Measurements from ENCODE around the gene ATAD3C.
"Not testable (repeated sequence)": the region's sequence is repeated elsewhere in the genome, so short reads cannot be mapped to it uniquely, and the experiment has no call there.

The ATAD3C gene

DNA sequence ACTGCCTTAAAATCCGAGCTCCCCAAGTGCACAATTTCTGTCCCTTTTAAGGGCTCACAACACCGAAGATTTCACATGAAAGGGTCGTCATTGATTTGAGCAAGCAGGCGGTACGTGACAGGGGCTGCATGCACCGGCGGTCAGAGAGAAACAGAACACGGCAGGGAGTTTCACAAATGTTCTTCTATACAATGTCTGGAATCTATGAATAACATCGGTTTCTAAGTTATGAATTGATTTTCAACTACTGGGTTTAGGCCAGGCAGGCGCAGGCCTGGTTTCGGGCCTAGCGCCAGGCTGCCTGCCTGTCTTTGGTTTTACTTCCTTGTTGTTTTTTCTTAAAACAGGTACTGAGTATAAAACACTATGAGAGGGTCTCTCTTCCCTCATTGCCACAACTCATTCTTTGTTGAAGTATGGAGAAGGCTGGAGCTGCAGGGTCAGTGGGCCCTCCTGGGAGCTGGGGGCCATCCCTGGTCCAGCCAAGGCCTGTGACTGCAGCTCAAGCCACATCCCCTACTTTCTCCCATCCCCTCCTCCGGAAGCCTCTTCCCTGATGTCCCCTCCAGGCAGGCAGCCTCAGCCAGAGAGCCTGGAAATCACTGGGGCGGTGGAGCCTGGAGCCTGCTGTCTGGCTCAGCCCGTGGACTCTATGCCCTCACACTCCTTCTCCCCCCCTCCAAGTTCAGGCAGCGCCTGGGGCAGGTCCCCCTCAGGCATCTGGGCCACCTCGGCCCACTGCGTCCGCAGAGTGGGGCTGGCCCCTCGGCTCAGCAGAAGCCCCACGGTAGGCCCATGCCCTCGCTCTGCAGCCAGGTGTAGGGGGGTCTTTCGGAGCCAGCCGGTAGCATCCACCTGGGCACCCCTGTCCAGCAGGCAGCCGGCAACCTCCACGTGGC lies 30.8 kb upstream of the ATAD3C start:
- DNase-seq (ENCODE audit: low read depth), result no peak

DNA sequence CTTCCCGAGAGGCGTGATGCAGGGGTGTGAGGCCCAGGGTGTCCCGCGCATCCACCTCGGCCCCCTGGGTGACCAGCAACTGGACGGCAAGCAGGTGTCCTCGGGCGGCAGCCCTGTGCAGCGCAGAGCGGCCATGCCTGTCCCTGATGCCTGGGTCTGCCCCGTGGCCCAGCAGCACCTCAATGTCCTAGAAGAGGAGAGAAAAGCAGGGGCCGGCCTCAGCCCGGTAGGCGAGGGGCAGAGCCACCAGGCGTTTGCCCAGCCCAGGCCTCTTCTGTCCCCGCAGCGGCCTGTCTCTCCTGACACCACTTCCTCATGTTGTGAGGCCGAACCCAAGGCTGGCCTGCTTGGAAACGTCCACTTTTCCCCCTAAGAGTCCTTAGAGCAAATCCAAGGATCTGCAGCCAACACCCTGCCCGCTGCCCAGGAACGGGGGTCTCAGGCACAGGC lies 30.1 kb upstream of the ATAD3C start:
- DNase-seq (ENCODE audit: low read depth), result no peak

DNA sequence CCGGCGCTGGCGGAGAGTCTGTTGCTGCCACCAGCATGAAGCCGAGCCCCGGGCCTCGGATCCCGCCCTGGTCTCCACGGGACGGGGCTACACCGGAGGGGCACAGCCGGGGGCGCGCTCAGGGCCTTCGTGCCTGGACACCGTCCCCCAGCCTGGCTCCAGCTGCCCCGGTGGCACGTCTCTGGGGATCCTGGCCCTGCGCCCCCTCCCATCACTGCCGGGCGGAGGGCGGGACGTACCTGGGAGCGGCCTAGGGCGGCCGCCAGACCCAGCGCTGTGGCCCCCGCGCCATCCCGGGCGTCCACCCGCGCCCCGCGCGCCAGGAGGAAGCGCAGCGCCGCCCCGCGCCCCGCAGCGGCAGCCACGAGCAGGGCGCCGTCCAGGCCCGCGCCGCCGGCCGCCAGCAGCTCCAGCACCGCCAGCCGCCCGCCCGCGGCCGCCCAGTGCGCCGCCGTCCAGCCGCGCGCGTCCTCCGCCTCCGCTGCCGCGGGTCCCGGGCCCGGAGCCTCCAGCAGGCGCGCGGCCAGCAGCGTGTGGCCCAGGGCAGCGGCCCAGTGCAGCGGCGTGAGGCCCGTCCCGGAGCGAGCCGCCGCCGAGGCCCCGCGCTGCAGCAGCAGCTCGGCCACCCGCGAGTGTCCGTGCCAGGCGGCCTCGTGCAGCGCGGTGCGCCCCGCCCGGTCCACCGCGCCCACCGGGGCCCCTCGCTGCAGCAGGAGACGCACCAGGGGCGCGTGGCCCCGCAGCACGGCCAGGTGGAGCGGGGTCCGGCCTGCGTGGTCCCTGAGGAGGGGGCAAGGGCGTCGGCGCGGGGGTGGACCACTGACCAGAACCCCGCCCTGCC lies 29.5 kb upstream of the ATAD3C start:
- no peak for DNase-seq (ENCODE audit: low read depth)

DNA sequence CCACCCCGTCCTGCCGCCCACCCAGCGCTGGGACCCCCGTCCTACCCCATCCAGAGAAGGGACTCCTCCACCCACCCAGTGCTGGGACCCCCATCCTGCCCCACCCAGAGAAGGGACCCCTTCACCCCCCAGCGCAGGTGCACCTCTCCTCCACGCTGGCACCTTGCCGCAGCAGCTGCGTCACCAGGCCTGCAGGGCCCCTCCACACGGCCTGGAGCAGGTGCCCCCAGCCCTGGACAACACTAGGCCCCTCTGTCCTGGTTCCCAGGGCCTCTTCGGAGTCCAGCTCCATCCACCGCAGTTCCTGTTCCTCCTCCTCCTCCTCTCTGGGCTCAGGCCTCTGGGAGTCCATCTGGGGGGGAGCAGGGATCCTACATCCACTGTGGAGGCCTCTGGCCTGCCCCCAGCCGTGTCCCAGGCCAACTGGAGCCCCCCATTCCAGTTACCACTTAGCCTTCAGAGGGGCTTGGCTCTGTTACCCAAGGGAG lies 28.8 kb upstream of the ATAD3C start:
- no peak for DNase-seq (ENCODE audit: low read depth)

DNA sequence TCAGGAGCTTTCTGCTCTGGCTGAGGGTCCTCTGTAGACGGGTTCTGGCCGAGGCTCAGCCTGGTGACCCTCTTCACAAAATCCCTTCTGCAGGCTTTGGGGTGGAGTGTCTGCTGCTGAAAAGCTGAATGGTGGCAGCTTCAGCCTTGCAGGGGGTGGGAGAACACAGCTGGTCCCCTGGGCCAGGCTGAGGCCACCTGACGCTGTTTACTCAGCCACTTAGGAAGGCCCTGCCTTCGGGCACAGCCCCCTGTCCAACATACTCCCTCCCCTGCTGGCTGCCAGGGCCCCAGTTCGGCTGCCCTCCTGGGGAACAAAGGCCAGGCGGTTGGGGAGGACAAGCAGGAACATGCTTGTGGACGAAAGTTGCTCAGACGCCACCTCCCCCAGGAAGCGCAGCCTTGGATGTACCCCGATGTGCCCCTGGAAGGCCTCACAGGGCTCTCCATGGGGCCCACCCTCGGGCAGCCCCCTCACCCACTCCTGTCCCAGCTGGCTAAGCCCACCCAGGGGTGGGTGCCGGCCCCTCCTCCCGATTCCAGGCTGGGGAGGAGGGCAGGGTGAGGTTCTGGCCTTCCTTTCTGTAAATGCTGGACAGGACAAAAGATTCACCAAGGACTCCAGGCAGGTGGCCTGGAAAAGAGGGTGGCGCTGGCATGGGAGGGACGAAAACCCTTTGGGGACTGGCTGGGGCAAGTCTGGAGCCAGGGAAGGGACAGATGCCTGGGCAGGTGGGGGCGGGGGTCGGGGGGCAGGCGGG lies 28.2 kb upstream of the ATAD3C start, which contains the start of gene ANKRD65:
Gene ANKRD65 (minus strand): TSS at position 130 of the 760 bp plus-strand sequence. CDS start 271 bp downstream, outside the sequence.
- DNase-seq (ENCODE audit: low read depth), result no peak

DNA sequence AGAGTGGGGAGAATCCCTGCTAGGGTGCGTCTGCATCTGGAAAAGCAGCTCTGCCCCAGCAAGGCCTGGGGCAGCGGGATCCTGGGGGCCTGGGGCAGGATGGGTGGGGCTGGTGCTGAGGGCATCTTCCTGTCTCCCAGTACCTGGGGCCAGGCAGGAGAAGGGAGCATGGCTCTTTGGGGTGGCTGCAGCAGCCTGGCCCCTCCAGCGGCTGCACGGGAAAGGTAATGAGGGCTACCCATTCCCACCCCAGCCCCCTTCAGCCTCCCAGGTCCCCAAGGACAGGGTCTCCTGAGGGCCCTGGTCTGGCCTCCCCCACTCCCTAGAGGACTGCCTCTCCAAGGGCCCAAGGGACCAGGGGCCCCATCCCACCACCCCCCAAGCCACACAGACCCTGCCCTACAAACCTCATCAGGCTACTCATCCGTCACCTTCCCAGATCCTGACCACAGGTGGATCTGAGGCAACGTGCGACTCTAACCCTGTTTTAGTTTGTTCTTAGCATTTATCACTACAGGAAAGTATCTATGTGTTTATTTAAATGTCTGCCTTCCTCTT lies 27.5 kb upstream of the ATAD3C start:
- DNase-seq (ENCODE audit: low read depth), result no peak

DNA sequence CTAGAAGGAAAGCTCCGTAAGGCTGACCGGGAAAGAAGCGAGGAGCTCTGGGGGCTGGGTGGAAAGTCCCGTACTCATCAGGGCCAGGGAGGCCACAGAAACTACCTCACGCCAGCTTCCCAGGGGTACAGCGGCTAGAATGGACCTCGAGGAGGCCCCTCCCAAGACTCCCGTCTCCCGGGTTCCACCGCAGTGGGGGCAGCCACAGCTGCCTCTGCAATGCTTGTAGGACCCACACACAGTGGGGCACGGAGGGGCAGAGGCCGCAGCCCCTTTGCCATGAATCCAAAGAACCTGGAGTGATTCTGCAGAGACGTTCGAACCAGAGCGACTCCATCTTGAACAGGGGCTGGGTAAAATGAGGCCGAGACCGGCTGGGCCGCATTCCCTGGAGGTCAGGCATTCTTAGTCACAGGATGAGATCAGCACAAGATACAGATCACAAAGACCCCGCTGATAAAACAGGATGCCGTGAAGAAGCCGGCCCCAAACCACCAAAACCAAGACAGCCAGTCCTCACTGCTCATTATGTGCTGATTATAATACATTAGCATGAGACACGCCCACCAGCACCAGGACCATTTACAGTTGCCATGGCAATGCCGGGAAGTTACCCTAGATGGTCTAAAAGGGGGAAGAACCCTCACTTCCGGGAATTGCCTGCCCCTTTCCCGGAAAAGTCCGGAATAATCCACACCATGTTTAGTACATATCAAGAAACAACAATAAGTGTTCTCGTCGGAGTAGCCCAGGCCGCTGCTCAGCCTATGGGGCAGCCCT lies 26.8 kb upstream of the ATAD3C start:
- DNase-seq (ENCODE audit: low read depth), result no peak

DNA sequence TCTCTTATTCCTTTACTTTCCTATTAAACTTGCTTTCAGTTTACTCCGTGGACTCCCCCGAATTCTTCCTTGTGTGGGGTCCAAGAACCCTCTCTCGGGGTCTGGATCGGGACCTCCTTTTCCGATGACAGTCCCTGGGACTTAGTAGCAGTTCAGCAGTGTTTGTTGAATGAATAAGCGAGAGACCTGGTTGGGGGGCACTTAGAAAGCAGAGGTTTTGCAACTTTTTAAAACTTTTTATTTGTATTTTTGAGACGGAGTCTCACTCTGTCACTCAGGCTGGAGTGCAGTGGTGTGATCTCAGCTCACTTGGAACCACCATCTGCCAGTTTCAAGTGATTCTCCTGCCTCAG lies 26.3 kb upstream of the ATAD3C start:
- no peak for DNase-seq (ENCODE audit: low read depth)

DNA sequence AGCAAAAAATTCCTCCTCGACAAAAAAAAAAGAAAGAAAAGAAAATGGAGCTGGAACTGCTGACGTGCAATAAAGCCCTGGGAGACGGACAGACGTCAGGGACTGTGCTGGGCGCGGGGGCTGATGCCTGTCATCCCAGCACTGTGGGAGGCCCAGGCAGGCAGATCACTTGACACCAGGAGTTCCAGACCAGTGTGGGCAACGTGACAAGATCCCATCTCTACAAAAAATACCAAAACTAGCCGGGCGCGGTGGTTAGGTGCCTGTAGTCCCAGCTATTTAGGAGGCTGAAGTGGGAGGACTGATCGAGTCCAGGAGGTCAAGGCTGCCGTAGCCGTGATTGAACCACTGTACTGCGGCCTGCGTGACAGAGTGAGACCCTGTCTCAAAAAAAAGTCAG lies 24.8 kb upstream of the ATAD3C start:
- DNase-seq (ENCODE audit: low read depth), result no peak

DNA sequence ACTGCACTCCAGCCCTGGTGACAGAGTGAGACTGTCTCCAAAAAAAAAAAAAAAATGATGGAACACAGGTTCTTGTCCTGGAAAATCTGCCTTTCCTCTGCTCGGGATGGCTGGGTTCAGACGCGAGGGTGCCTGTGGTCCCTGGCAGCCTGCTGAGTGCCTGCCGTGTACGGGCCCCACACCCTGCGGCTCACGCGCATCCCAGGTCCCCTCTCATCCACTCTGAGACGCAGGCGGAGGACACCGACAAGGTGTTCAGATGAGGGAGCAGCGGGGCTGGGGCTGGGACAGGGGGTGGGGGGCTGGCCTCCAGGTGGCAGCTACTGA lies 24.1 kb upstream of the ATAD3C start:
- DNase-seq (ENCODE audit: low read depth), result no peak

DNA sequence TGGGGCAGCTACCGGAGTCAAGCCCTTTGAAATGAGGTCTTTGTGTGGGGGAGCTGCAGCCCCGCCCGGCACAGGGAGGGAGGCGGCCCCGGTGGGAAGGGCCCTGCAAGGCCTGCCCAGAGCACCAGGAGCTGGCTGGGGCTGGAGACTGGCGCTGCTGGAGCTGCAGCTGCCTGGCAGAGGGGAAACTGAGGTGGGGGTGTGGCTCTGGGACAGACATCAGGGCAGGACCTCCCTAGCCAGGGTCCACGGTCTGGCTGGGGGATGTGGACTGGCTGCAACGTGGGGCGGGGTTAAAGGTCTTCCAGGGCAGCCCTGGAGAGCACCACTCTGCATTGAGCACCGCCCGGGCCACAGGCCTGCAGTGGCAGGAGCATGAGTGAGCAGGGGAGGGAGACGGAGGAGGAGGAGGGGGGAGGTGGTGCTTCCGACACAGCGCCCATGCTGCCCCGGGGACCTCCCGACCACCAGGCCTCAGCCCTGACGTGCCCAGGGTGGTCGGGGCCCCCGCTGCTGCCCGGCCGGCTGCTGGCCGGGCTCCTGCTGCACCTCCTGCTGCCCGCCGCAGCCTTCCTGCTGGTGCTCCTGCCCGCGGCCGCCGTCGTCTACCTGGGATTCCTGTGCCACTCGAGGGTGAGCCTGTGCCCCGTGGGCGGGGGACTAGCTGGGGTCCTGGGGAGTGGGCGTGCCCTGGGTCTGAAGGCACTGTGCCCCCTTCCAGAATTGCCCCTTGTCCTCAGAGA lies 23.6 kb upstream of the ATAD3C start:
- DNase-seq (ENCODE audit: low read depth), result no peak

DNA sequence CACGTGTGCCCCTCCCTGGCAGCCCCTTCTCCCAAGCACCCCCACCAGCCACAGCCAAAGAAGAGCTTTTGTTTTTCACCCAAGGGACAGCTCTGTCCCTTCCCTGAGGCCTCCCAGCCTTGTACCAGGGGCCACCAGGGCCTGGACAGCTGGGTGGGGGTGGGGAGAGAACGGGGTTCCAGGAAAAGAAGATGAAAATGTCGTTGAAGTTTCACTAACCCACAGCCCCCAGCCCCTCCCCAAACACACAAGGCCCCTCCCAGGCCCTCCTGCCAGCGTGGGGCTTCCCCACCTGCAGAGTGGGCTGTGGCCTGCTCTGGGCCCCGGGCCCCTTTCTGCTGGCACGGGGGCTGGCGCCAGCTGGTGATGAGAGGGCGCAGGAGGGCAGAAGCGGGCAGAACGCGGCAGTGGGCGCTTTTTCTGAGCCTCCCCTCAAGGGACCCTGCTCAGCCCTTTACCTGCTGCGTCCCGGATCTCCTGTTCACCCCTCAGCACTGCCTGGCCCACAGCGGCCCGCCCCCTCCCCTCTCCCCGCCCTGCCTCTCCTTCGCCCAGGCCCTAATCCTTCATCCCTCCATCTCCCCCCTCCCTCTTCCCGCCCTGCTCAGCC lies 22.9 kb upstream of the ATAD3C start:
- no peak for DNase-seq (ENCODE audit: low read depth)

DNA sequence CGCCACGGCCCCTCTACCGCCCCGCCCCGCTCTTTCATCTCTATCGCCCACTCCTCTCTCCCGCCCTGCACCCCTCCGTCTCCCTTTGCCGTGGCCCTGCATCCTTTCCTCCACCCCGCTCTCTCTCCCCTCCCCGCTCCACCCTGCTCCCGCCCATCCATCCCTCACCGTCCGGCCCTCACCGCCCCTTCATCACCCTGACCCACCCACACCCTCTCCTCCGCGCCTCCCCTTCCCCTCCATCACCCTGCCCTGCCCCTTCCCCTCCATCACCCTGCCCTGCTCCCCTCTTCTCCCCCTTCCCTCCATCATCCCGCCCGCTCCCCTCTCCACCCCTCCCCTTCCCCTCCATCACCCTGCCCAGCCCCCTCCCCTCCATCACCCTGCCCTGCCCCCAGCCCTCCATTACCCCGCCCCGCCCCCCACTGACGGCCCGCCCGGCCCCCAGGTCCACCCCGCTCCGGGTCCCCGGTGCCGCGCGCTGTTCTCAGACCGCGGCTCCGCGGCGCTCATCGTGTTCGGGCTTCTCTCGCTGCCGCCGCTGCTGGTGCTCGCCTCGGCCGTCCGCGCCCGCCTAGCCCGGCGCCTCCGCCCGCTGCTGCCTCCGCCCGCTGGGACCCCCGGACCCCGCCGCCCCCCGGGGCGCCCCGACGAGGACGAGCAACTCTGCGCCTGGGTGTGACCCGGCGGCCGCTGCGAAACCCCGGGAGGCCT lies 22.2 kb upstream of the ATAD3C start:
- DNase-seq (ENCODE audit: low read depth), result no peak

DNA sequence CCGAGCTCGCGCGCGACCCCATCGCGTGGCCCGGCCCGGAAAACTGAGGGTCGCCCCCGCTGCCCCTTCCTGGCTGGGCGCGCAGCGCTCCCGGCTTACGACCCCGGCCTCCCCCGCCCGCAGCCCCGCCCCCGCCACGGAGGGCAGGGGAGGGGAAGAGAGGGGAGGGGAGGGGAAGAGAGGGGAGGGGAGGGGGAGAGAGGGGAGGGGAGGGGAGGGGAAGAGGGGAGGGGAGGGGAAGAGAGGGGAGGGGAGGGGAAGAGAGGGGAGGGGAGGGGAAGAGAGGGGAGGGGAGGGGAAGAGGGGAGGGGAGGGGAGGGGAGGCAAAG lies 21.7 kb upstream of the ATAD3C start:
- DNase-seq (ENCODE audit: low read depth), result no peak

DNA sequence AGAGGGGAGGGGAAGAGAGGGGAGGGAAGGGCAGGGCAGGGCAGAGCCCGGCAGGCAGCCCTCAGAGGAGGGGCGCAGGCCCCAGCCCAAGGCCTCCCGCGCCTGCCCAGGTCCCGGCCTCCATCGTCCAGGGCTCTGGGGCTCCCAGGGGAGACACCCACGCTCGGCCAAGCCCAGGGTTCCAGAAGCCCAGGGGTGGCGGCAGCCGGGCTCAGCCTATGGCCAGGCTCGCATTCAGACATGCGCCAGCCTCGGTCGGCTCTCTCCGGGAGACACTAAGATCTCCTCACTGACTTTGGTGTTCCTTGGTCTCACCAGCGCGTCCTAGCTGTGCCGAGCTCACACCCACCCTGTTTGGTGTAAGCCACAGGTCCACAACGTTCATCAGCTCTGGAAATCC lies 21.3 kb upstream of the ATAD3C start:
- DNase-seq (ENCODE audit: low read depth), result no peak

DNA sequence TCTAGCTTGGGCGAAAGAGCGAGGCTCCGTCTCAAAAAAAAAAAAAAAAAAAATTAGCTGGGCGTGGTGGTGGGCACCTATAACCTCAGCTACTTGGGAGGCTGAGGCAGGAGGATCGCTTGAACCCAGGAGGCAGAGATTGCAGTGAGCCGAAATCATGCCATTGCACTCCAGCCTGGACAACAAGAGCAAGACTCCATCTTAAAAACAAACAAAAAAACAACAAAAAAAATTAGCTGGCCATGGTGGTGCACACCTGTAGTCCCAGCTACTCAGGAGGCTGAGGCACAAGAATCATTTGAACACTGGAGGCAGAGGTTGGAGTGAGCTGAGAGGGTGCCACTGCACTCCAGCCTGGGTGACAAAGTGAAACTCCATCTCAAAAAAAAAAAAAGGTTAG lies 20.5 kb upstream of the ATAD3C start:
- DNase-seq (ENCODE audit: low read depth), result not testable (repeated sequence)

DNA sequence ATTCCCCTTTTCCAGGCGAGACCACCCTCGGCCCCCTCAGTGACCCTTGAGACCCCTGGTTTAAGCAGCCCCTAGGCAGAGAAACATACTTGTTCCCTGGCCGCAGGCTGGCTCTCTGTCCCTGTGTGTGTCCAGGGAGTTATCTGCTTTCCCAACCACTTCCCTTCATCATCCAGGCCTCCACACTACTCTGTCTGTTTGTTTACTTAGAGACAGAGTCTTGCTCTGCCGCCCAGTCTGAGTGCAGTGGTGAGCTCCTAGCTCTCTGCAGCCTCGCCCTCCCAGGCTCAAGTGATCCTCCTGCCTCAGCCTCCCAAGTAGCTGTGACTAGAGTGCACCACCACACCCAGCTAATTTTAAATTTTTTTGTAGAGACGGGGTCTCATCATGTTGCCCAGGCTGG lies 19.8 kb upstream of the ATAD3C start:
- no peak for DNase-seq (ENCODE audit: low read depth)

DNA sequence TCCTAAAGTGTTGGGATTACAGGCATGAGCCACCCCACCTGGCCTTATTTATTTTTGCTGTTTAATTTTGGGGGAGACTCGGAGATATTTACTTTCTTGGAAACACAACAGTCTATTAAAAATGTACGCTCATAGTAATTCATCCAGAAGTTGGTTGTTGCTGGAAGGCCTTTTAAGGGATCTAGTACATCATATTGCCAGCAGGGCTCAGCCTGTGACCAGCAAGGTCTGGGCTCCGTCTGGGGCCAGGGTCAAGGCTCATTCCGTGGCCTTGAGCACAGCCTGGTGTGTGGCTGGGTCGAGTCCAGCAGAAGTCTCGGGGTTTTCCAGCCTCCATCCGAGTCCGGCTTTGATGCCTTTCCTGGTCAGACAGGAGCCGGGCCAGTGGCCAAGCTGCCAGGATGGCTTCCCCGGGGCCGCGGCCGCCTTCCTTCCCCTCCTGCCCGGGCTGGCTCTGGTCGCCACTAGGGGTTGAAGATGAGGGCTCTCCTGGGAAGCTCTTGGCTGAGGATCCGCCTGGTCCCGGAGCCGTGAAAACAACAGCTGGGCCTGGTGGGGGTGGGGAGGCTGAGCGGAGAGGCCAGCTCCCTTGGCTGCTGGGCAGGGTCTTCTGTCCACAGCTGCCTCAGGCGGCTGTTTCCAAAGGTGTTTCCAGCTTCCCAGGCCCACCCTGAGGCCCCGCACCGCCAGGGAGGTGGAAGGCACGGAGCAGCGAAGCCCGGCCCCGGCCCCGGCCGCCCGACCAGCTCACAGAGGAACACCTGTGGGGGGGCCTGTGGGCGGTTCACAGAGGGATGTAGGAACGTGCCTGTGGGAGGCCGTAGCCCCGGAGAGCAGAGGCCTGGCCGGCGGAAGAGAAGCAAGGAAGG lies 19.1 kb upstream of the ATAD3C start:
- DNase-seq (ENCODE audit: low read depth), result no peak

Data from stimulated activated CD8-positive, alpha-beta memory T cell treated with anti-CD3 and anti-CD28 coated beads, Interleukin-12 subunit alpha, Interleukin-12 subunit beta, amount 100 ng/mL, for 4 hours (primary cell).